Nephron (organoid): ENCODE measurements around the gene LRSAM1.

Source experiments
- H3K27ac Mint-ChIP-seq, 3 experiments: 2 replicates each; pipeline ENCODE4 v1.8.0; 2020; ENCODE audit warnings: mixed read lengths in 3 of 3, mild to moderate bottlenecking in 2 of 3, moderate library complexity in 1 of 3
- H3K27me3 Mint-ChIP-seq: 2 replicates; pipeline ENCODE4 v1.8.0; 2021; ENCODE audit warnings: low read depth, mild to moderate bottlenecking, moderate library complexity, mixed read lengths
- H3K36me3 Mint-ChIP-seq: 2 replicates; pipeline ENCODE4 v1.8.0; 2020; ENCODE audit warnings: low read depth, mixed read lengths
- H3K4me1 Mint-ChIP-seq: 2 replicates; pipeline ENCODE4 v1.8.0; 2020; ENCODE audit warnings: mixed read lengths
- H3K4me3 Mint-ChIP-seq, 3 experiments: 2 replicates each; pipeline ENCODE4 v1.8.0; 2020; ENCODE audit warnings: mild to moderate bottlenecking in 3 of 3, mixed read lengths in 3 of 3, moderate library complexity in 2 of 3
- H3K9me3 Mint-ChIP-seq: 2 replicates; pipeline ENCODE4 v1.8.0; 2020; ENCODE audit warnings: mixed read lengths
- CTCF ChIP-seq, 3 experiments: fragments of 200-600 bp; sonication (generic); IDR thresholded peaks; one replicate each; pipeline ENCODE4 v1.5.0; 2021; ENCODE audit warnings: antibody characterized with exemption in 3 of 3; ENCODE audit not compliant: unreplicated experiment in 3 of 3

Gene LRSAM1

GRCh38 chr9:127470662-127471061 lies 19.4 kb downstream of the LRSAM1 start:
- H3K4me3 Mint-ChIP-seq = no peak overlapping the region

GRCh38 chr9:127473501-127473900 lies 22.2 kb downstream of the LRSAM1 start:
- H3K4me3 Mint-ChIP-seq = no peak overlapping the region
- H3K9me3 Mint-ChIP-seq = no peaks in the 10 kb centered on the region
- H3K4me1 Mint-ChIP-seq = no peaks in the 10 kb centered on the region
- H3K27ac Mint-ChIP-seq = no peak overlapping the region
- no peaks in the 10 kb centered on the region for H3K27me3 Mint-ChIP-seq
- TF ChIP-seq CTCF (IDR thresholded peaks at IDR 0.05; ENCODE audit: unreplicated experiment in 3 of 3) = no peak
- H3K36me3 Mint-ChIP-seq = peaks cover 32% of the 10 kb centered on the region

More at GRCh38 chr9:127470662-127471061, 19.4 kb downstream of the LRSAM1 start:
- Mint-ChIP-seq H3K36me3 (peaks cover 35% of the 10 kb centered on the region), H3K27me3 (no peaks in the 10 kb centered on the region), H3K9me3 (no peaks in the 10 kb centered on the region), H3K4me1 (no peaks in the 10 kb centered on the region), H3K27ac (no peak overlapping the region)
- TF ChIP-seq CTCF (IDR thresholded peaks at IDR 0.05; ENCODE audit: unreplicated experiment in 3 of 3) = no peak

- Mint-ChIP-seq H3K27me3 (no peaks in the 10 kb centered on the region), H3K4me1 (no peaks in the 10 kb centered on the region), H3K27ac (no peak overlapping the region), H3K9me3 (no peaks in the 10 kb centered on the region), H3K4me3 (no peak overlapping the region), H3K36me3 (peaks cover 34% of the 10 kb centered on the region)
- no peak for TF ChIP-seq CTCF (IDR thresholded peaks at IDR 0.05; ENCODE audit: unreplicated experiment in 3 of 3)
Observed at GRCh38 chr9:127473932-127474331, 22.6 kb downstream of the LRSAM1 start.

GRCh38 chr9:127474592-127474991 lies 23.3 kb downstream of the LRSAM1 start:
- Mint-ChIP-seq H3K9me3 (no peaks in the 10 kb centered on the region), H3K4me1 (no peaks in the 10 kb centered on the region)
- no peak for TF ChIP-seq CTCF (IDR thresholded peaks at IDR 0.05; ENCODE audit: unreplicated experiment in 3 of 3)

GRCh38 chr9:127479507-127480081 lies 28.3 kb downstream of the LRSAM1 start:
- Mint-ChIP-seq H3K4me1 (no peaks in the 10 kb centered on the region), H3K9me3 (no peaks in the 10 kb centered on the region)

More at GRCh38 chr9:127474592-127474991, 23.3 kb downstream of the LRSAM1 start:
- Mint-ChIP-seq H3K27me3 (no peaks in the 10 kb centered on the region), H3K4me3 (no peak overlapping the region), H3K36me3 (peaks cover 36% of the 10 kb centered on the region), H3K27ac (no peak overlapping the region)

More at GRCh38 chr9:127479507-127480081, 28.3 kb downstream of the LRSAM1 start:
- no peak overlapping the region for H3K4me3 Mint-ChIP-seq
- TF ChIP-seq CTCF (IDR thresholded peaks at IDR 0.05; ENCODE audit: unreplicated experiment in 3 of 3) = no peak
- peaks cover 26% of the 10 kb centered on the region for H3K36me3 Mint-ChIP-seq
- no peak overlapping the region for H3K27ac Mint-ChIP-seq
- H3K27me3 Mint-ChIP-seq = no peaks in the 10 kb centered on the region
